MM.1S (cell line): ENCODE measurements around the gene CCSER1.

ENCODE experiments used
- DNase-seq: peaks from one replicate; pipeline ENCODE4 v3.0.0-alpha.2; 2015
- H2AFZ ChIP-seq: fragments of 300-600 bp; sonication (generic); 2 replicates; pipeline ENCODE4 v1.6.0; 2016; ENCODE audit warnings: antibody characterized with exemption, low read length
- H3F3A ChIP-seq: fragments of 300-600 bp; sonication (generic); 2 replicates; pipeline ENCODE4 v1.6.1; 2016; ENCODE audit warnings: mild to moderate bottlenecking, antibody characterized with exemption, low read length, moderate library complexity, mixed read lengths; ENCODE audit not compliant: insufficient read depth
- H3K27ac ChIP-seq: fragments of 300-600 bp; sonication (generic); 2 replicates; pipeline ENCODE4 v1.5.1; 2016; ENCODE audit warnings: mild to moderate bottlenecking, low read length
- H3K27me3 ChIP-seq: fragments of 300-600 bp; sonication (generic); replicated peaks from 2 replicates; pipeline ENCODE4 v1.6.0; 2016; ENCODE audit warnings: low read length; ENCODE audit not compliant: insufficient read depth
- H3K36me3 ChIP-seq: fragments of 300-600 bp; sonication (generic); replicated peaks from 2 replicates; pipeline ENCODE4 v1.6.1; 2016; ENCODE audit warnings: mild to moderate bottlenecking, low read length, mixed read lengths; ENCODE audit not compliant: insufficient read depth
- H3K4me1 ChIP-seq: fragments of 300-600 bp; sonication (generic); 2 replicates; pipeline ENCODE4 v1.6.1; 2016; ENCODE audit warnings: low read length, mixed read lengths
- H3K4me2 ChIP-seq: fragments of 300-600 bp; sonication (generic); 2 replicates; pipeline ENCODE4 v1.6.0; 2016; ENCODE audit warnings: low read depth, low read length
- H3K4me3 ChIP-seq: fragments of 300-600 bp; sonication (generic); 2 replicates; pipeline ENCODE4 v1.5.1; 2016; ENCODE audit warnings: low read length, mixed read lengths
- H3K79me2 ChIP-seq: fragments of 300-600 bp; sonication (generic); 2 replicates; pipeline ENCODE4 v1.6.1; 2016; ENCODE audit warnings: mixed run types, low read length, mixed read lengths
- H3K9ac ChIP-seq: fragments of 300-600 bp; sonication (generic); 2 replicates; pipeline ENCODE4 v1.6.1; 2016; ENCODE audit warnings: low read length, mixed read lengths
- H3K9me2 ChIP-seq: fragments of 300-600 bp; sonication (generic); replicated peaks from 2 replicates; pipeline ENCODE4 v1.6.1; 2016; ENCODE audit warnings: mild to moderate bottlenecking, low read length, mixed read lengths; ENCODE audit not compliant: insufficient read depth
- H3K9me3 ChIP-seq: fragments of 300-600 bp; sonication (generic); replicated peaks from 2 replicates; pipeline ENCODE4 v1.6.1; 2016; ENCODE audit warnings: mild to moderate bottlenecking, low read length, mixed read lengths; ENCODE audit not compliant: insufficient read depth
- H4K20me1 ChIP-seq: fragments of 300-600 bp; sonication (generic); 2 replicates; pipeline ENCODE4 v1.6.1; 2016; ENCODE audit warnings: mild to moderate bottlenecking, low read length, moderate library complexity, mixed read lengths; ENCODE audit not compliant: insufficient read depth
- CTCF ChIP-seq: fragments of 300-600 bp; sonication (generic); IDR thresholded peaks from 2 replicates; pipeline ENCODE4 v1.5.1; 2016; ENCODE audit warnings: antibody characterized with exemption, low read length, mixed read lengths
- EZH2 ChIP-seq: fragments of 300-600 bp; sonication (generic); optimal IDR thresholded peaks from 2 replicates; pipeline ENCODE3; 2017; ENCODE audit warnings: low read depth, mild to moderate bottlenecking, antibody characterized with exemption, low read length, mixed read lengths
- EZH2phosphoT487 ChIP-seq: fragments of 300-600 bp; sonication (generic); IDR thresholded peaks from 2 replicates; pipeline ENCODE4 v1.6.1; 2018; ENCODE audit warnings: antibody characterized with exemption, low read length

CCSER1 gene

GRCh38 chr4:90730752-90731151 is 603.6 kb downstream of the CCSER1 start:
- H2AFZ ChIP-seq = no peak overlapping the region

GRCh38 chr4:90733211-90733610 is 606.0 kb downstream of the CCSER1 start:
- no peak overlapping the region for H3K4me3 ChIP-seq
- no peaks in the 10 kb centered on the region for H3K4me1 ChIP-seq
- no peak overlapping the region for H3K4me2 ChIP-seq
- no peak overlapping the region for H2AFZ ChIP-seq
- no peaks in the 10 kb centered on the region for H3K27me3 ChIP-seq
- H3K9me2 ChIP-seq = no peaks in the 10 kb centered on the region
- H4K20me1 ChIP-seq = no peaks in the 10 kb centered on the region
- H3F3A ChIP-seq = no peaks in the 10 kb centered on the region
- H3K27ac ChIP-seq = no peak overlapping the region
- no peaks in the 10 kb centered on the region for H3K36me3 ChIP-seq
- H3K79me2 ChIP-seq = no peaks in the 10 kb centered on the region
- no peak overlapping the region for H3K9ac ChIP-seq
- H3K9me3 ChIP-seq = no peaks in the 10 kb centered on the region
- DNase-seq = no peak
- TF ChIP-seq CTCF (no peak), EZH2 (no peak), EZH2phosphoT487 (no peak)

More at GRCh38 chr4:90730752-90731151, 603.6 kb downstream of the CCSER1 start:
- Histone ChIP-seq H3K4me1 (no peaks in the 10 kb centered on the region), H3K9me2 (no peaks in the 10 kb centered on the region), H3K9ac (no peak overlapping the region), H3K36me3 (no peaks in the 10 kb centered on the region), H3K27me3 (no peaks in the 10 kb centered on the region), H3F3A (no peaks in the 10 kb centered on the region), H3K79me2 (no peaks in the 10 kb centered on the region), H3K27ac (no peak overlapping the region), H3K4me3 (no peak overlapping the region), H3K9me3 (no peaks in the 10 kb centered on the region), H3K4me2 (no peak overlapping the region), H4K20me1 (no peaks in the 10 kb centered on the region)
- no peak for TF ChIP-seq CTCF
- no peak for TF ChIP-seq EZH2phosphoT487
- TF ChIP-seq EZH2 = no peak
- DNase-seq = no peak

GRCh38 chr4:90745176-90745575 is 618.0 kb downstream of the CCSER1 start:
- Histone ChIP-seq H3F3A (no peaks in the 10 kb centered on the region), H3K9me3 (no peaks in the 10 kb centered on the region), H3K36me3 (no peaks in the 10 kb centered on the region), H3K4me1 (no peaks in the 10 kb centered on the region), H3K79me2 (no peaks in the 10 kb centered on the region), H2AFZ (no peak overlapping the region), H3K9ac (no peak overlapping the region), H3K4me3 (no peak overlapping the region), H3K27ac (no peak overlapping the region), H3K27me3 (no peaks in the 10 kb centered on the region), H4K20me1 (no peaks in the 10 kb centered on the region), H3K9me2 (no peaks in the 10 kb centered on the region), H3K4me2 (no peak overlapping the region)
- DNase-seq = no peak
- TF ChIP-seq EZH2phosphoT487 = no peak
- TF ChIP-seq CTCF = no peak
- TF ChIP-seq EZH2 = no peak
